HEK293T (cell line): ENCODE results near the gene CD7.

ENCODE experiments used
- CTCF ChIA-PET: fragments of 350-600 bp; formaldehyde crosslinking; extraction: SDS; loops from one replicate; lab custom pipeline; 2021; ENCODE audit warnings: antibody characterized with exemption, inconsistent platforms; lab: Yijun Ruan, JAX
- POLR2A ChIA-PET: fragments of 350-600 bp; formaldehyde crosslinking; extraction: SDS; loops from one replicate; lab custom pipeline; 2020; ENCODE audit warnings: antibody characterized with exemption, inconsistent platforms; lab: Yijun Ruan, JAX
- DNase-seq: peaks from one replicate; pipeline ENCODE4 v3.0.0; 2012; ENCODE audit warnings: mixed read lengths; ENCODE audit errors: extremely low spot score
- BHLHE40 ChIP-seq: fragments of 450-650 bp; IDR thresholded peaks from 2 replicates; pipeline ENCODE4 v1.6.1; 2016; ENCODE audit warnings: mild to moderate bottlenecking, moderate library complexity, borderline replicate concordance
- CTBP1 ChIP-seq: fragments of 450-650 bp; IDR thresholded peaks from 2 replicates; pipeline ENCODE4 v1.6.1; 2016; ENCODE audit warnings: borderline replicate concordance
- ELF4 ChIP-seq: fragments of 450-650 bp; IDR thresholded peaks from 2 replicates; pipeline ENCODE4 v1.6.1; 2017; ENCODE audit warnings: antibody characterized with exemption
- FOXA1 ChIP-seq: fragments of 450-650 bp; IDR thresholded peaks from 2 replicates; pipeline ENCODE4 v1.6.1; 2016; ENCODE audit warnings: mild to moderate bottlenecking
- FOXK2 ChIP-seq: fragments of 450-650 bp; IDR thresholded peaks from 2 replicates; pipeline ENCODE4 v1.6.1; 2016; ENCODE audit warnings: mild to moderate bottlenecking
- FOXM1 ChIP-seq: fragments of 450-650 bp; IDR thresholded peaks from 2 replicates; pipeline ENCODE4 v1.6.1; 2017; ENCODE audit warnings: mild to moderate bottlenecking, borderline replicate concordance
- HDGF ChIP-seq: fragments of 450-650 bp; IDR thresholded peaks from 2 replicates; pipeline ENCODE4 v1.6.1; 2017; ENCODE audit warnings: antibody characterized with exemption, borderline replicate concordance
- NFRKB ChIP-seq: fragments of 450-650 bp; IDR thresholded peaks from 2 replicates; pipeline ENCODE4 v1.6.1; 2016; ENCODE audit warnings: mild to moderate bottlenecking, moderate library complexity
- PKNOX1 ChIP-seq: fragments of 450-650 bp; IDR thresholded peaks from 2 replicates; pipeline ENCODE4 v1.6.1; 2016
- SP1 ChIP-seq: fragments of 450-650 bp; IDR thresholded peaks from 2 replicates; pipeline ENCODE4 v1.6.1; 2017
- SUZ12 ChIP-seq: fragments of 450-650 bp; IDR thresholded peaks from 2 replicates; pipeline ENCODE4 v1.6.1; 2016; ENCODE audit warnings: mild to moderate bottlenecking
- TARDBP ChIP-seq: fragments of 450-650 bp; IDR thresholded peaks from 2 replicates; pipeline ENCODE4 v1.6.1; 2016
- ZNF384 ChIP-seq: fragments of 450-650 bp; IDR thresholded peaks from 2 replicates; pipeline ENCODE4 v1.6.1; 2016

The CD7 gene

GRCh38 chr17:82269882-82270500 is 47.4 kb downstream of the CD7 start:
- DNase-seq: no peak
- POLR2A ChIA-PET: interaction anchor here (1.0 to 1.7 kb wide), 4 partner anchors 15 to 23 kb away, joined by 3 to 4 read pairs (median 4); no protein-coding TSS in a partner anchor
- CTCF ChIA-PET: no interaction called here
- TF ChIP-seq HDGF: no peak
- TF ChIP-seq CTBP1: no peak
- TF ChIP-seq FOXA1: no peak
- no peak for TF ChIP-seq SP1
- no peak for TF ChIP-seq PKNOX1
- no peak for TF ChIP-seq FOXK2
- TF ChIP-seq FOXM1: no peak

GRCh38 chr17:82269138-82269881 is 48.1 kb downstream of the CD7 start:
- ChIA-PET CTCF (no interaction called here), POLR2A (interaction anchor here (1.0 to 1.2 kb wide), 3 partner anchors 16 to 23 kb away, joined by 3 to 4 read pairs (median 3); no protein-coding TSS in a partner anchor)
- no peak for TF ChIP-seq CTBP1
- TF ChIP-seq TARDBP: no peak
- DNase-seq: no peak

DNA sequence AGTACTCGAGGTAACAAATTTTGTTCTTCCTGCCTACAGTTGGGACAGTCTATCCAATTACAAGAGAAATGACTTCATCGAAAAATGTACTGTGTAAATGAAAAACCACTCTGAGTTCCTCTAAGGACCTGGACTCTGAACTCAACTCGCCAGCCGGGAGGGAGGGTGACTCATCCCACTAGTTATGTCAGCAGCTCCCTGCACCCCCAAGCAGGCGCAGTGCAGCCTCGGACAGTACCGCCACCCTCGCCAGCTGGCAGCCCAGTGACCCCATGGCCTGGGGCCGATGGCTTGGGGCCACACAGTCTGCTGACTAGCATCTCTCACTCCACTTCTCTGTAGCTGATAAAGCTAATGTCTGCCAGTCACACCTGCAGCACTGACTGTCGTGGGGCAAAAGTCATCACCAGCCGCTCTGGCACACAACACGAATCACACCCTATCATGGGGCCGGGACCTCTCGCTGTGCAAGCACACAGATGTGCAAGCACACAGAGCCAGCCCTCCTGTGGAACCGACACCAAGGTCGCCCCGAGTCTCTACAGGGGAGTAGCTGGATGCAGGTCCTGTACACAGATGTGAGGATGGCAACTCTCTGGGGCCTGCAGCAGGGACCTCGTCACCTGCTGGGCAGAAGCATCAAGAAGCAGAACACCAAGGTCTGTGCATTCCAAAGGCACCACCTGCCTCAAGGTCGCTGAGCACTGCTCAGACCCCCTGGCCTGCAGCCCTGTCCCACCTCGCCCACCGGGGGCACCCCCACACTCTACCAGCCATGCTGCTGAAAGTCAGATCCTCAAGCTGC is 49.6 kb downstream of the CD7 start:
- no peak for TF ChIP-seq PKNOX1
- POLR2A ChIA-PET: interaction anchor here (0.6 to 1.1 kb wide), 2 partner anchors 15 to 24 kb away, joined by 3 to 4 read pairs; no protein-coding TSS in a partner anchor
- DNase-seq: no peak
- CTCF ChIA-PET: interaction anchor here (0.6 kb wide), 1 partner anchor 181 kb away, joined by 3 read pairs; no protein-coding TSS in a partner anchor

DNA sequence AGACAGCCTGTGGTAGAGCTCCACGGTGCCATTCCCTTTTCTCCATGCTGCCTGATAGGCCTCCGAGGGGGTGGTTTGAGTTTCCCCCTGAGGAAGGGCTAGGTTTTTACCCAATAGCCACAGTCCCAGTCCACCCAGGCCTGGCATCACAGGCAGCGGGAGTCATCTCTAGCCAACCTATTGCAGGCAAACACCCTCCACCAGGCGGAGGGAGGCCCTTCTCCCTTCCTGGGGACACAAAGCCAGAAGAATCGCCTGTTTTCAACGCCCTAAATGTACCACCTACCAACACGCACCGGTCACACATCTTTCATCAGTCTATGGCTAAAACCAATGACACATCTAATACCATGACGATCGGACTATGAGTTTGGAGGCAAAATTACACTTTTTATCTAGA is 51.3 kb downstream of the CD7 start:
- CTCF ChIA-PET: no interaction called here
- POLR2A ChIA-PET: interaction anchor here (1.3 kb wide), 1 partner anchor 19 kb away, joined by 3 read pairs; no protein-coding TSS in a partner anchor

More for the DNA sequence above, 51.3 kb downstream of the CD7 start:
- no peak for DNase-seq
- TF ChIP-seq FOXK2: no peak
- TF ChIP-seq ZNF384: no peak
- no peak for TF ChIP-seq BHLHE40
- no peak for TF ChIP-seq NFRKB
- no peak for TF ChIP-seq PKNOX1
- no peak for TF ChIP-seq SP1
- TF ChIP-seq FOXM1: no peak
- TF ChIP-seq ELF4: no peak
- no peak for TF ChIP-seq SUZ12
